MCF 10A (cell line): ENCODE data around the gene FAM219A. TPM values are rescaled to one million over a fixed set of nuclear protein-coding genes. Genes with fewer than 3 reads are reported as not detected.
A peak's percentile ranks its signal among the peaks of the same experiment; 100 is the strongest.

Source experiments
- BruUV-seq: library from RNA; stranded (reverse); fragments of 400-500 nt; replicated peaks from 2 replicates; lab custom pipeline; 2021; lab: Mats Ljungman, UMichigan
- CTCF ChIA-PET: fragments of 300-600 bp; sonication (Branson Sonifier 250); formaldehyde crosslinking; extraction: SDS; loops from one replicate; lab custom pipeline; 2021; ENCODE audit warnings: antibody characterized with exemption, inconsistent platforms; lab: Yijun Ruan, JAX
- POLR2A ChIA-PET: fragments of 300-600, 350-650 bp; sonication (Branson Sonifier 250); formaldehyde crosslinking; extraction: SDS; loops from one replicate; lab custom pipeline; 2020; ENCODE audit warnings: antibody characterized with exemption, inconsistent platforms; lab: Yijun Ruan, JAX
- DNase-seq: peaks from one replicate; pipeline ENCODE4 v3.0.0-alpha.2; 2018; ENCODE audit not compliant: unreplicated experiment
- H3K27ac Mint-ChIP-seq: one replicate; pipeline ENCODE4 v1.8.0; 2022; ENCODE audit warnings: mild to moderate bottlenecking, low read depth, mixed read lengths; ENCODE audit not compliant: unreplicated experiment
- H3K27me3 Mint-ChIP-seq: one replicate; pipeline ENCODE4 v1.8.0; 2022; ENCODE audit warnings: mixed read lengths; ENCODE audit not compliant: insufficient read depth, unreplicated experiment
- H3K36me3 Mint-ChIP-seq: one replicate; pipeline ENCODE4 v1.8.0; 2022; ENCODE audit warnings: mild to moderate bottlenecking, moderate library complexity, mixed read lengths; ENCODE audit not compliant: insufficient read depth, unreplicated experiment
- H3K4me1 Mint-ChIP-seq: one replicate; pipeline ENCODE4 v1.8.0; 2022; ENCODE audit warnings: mixed read lengths; ENCODE audit not compliant: insufficient read depth, unreplicated experiment
- H3K4me3 Mint-ChIP-seq: one replicate; pipeline ENCODE4 v1.8.0; 2022; ENCODE audit warnings: mild to moderate bottlenecking, moderate library complexity, mixed read lengths; ENCODE audit not compliant: unreplicated experiment
- H3K9me3 Mint-ChIP-seq: one replicate; pipeline ENCODE4 v1.8.0; 2022; ENCODE audit warnings: mixed read lengths; ENCODE audit not compliant: unreplicated experiment
- CTCF ChIP-seq: fragments of 200-600 bp; IDR thresholded peaks from one replicate; pipeline ENCODE4 v1.8.0; 2022; ENCODE audit warnings: antibody characterized with exemption, mild to moderate bottlenecking; ENCODE audit not compliant: unreplicated experiment
- intact Hi-C: fragments of 100-400 bp; cut with micrococcal nuclease; formaldehyde crosslinking; loops from 2 replicates; pipeline ENCODE4 v1.14.1; 2022
- total RNA-seq: library from RNA; stranded (reverse); gene quantifications from 2 replicates; pipeline ENCODE4 v1.2.3, GENCODE V29; 2022

The FAM219A gene
- total RNA-seq, 1 experiment from 2014 or later = 19.3 TPM

GRCh38 chr9:34451135-34451534 lies 7.2 kb downstream of the FAM219A start:
- Mint-ChIP-seq H3K27ac (peak overlapping the region; percentile 12), H3K4me3 (no peak overlapping the region), H3K36me3 (no peaks in the 10 kb centered on the region), H3K4me1 (peaks cover 10% of the 10 kb centered on the region), H3K27me3 (no peaks in the 10 kb centered on the region), H3K9me3 (no peaks in the 10 kb centered on the region)
- ChIA-PET POLR2A (interaction anchor here (0.6 to 0.7 kb wide), 2 partner anchors 15 to 208 kb away, joined by 3 read pairs; no protein-coding TSS in a partner anchor), CTCF (interaction anchor here (0.6 to 3.5 kb wide), 3 partner anchors 11 to 161 kb away, joined by 6 to 22 read pairs (median 14); partner anchors contain the start of gene RPP25L)
- TF ChIP-seq CTCF = no peak
- DNase-seq = no peak
- intact Hi-C loops = no loop called here
- BruUV-seq = no TSS peak

- no peak overlapping the region for H3K4me3 Mint-ChIP-seq
- no peaks in the 10 kb centered on the region for H3K27me3 Mint-ChIP-seq
- intact Hi-C loops = no loop called here
- H3K9me3 Mint-ChIP-seq = no peaks in the 10 kb centered on the region
- no TSS peak for BruUV-seq
- no peaks in the 10 kb centered on the region for H3K36me3 Mint-ChIP-seq
- TF ChIP-seq CTCF = no peak
- H3K4me1 Mint-ChIP-seq = peaks cover 10% of the 10 kb centered on the region
- CTCF ChIA-PET = interaction anchor here (0.7 to 3.5 kb wide), 3 partner anchors 11 to 50 kb away, joined by 4 to 22 read pairs (median 14); no protein-coding TSS in a partner anchor
- H3K27ac Mint-ChIP-seq = no peak overlapping the region
- no peak for DNase-seq
- POLR2A ChIA-PET = interaction anchor here (0.7 to 1.3 kb wide), 2 partner anchors 16 to 50 kb away, joined by 3 read pairs; no protein-coding TSS in a partner anchor
Measured at GRCh38 chr9:34450644-34451043, 7.7 kb downstream of the FAM219A start.

GRCh38 chr9:34446951-34447350 lies 11.4 kb downstream of the FAM219A start:
- no peak overlapping the region for H3K4me3 Mint-ChIP-seq
- H3K9me3 Mint-ChIP-seq = no peaks in the 10 kb centered on the region
- no peak for TF ChIP-seq CTCF
- H3K27me3 Mint-ChIP-seq = no peaks in the 10 kb centered on the region
- POLR2A ChIA-PET = no interaction called here
- no peaks in the 10 kb centered on the region for H3K4me1 Mint-ChIP-seq
- DNase-seq = no peak
- no TSS peak for BruUV-seq
- CTCF ChIA-PET = interaction anchor here (0.7 to 4.7 kb wide), 5 partner anchors 9 to 145 kb away, joined by 3 to 26 read pairs (median 4); no protein-coding TSS in a partner anchor
- H3K27ac Mint-ChIP-seq = no peak overlapping the region
- no peaks in the 10 kb centered on the region for H3K36me3 Mint-ChIP-seq
- intact Hi-C loops = no loop called here

- intact Hi-C loops = no loop called here
- ChIA-PET CTCF (interaction anchor here (0.6 to 4.7 kb wide), 5 partner anchors 8 to 189 kb away, joined by 3 to 26 read pairs (median 4); no protein-coding TSS in a partner anchor), POLR2A (no interaction called here)
- Mint-ChIP-seq H3K27ac (no peak overlapping the region), H3K27me3 (no peaks in the 10 kb centered on the region), H3K9me3 (no peaks in the 10 kb centered on the region), H3K4me1 (no peaks in the 10 kb centered on the region), H3K36me3 (no peaks in the 10 kb centered on the region), H3K4me3 (no peak overlapping the region)
- TF ChIP-seq CTCF = no peak
- BruUV-seq = no TSS peak
- no peak for DNase-seq
Measured at GRCh38 chr9:34446468-34446891, 11.9 kb downstream of the FAM219A start.
